ACC112 (cell line): ENCODE data around the gene CTSW.
A peak's percentile ranks its signal among the peaks of the same experiment; 100 is the strongest.

ENCODE experiments used
- H2AFZ ChIP-seq: fragments of 200-600 bp; sonication (generic); one replicate; pipeline ENCODE4 v1.6.0; 2017; ENCODE audit warnings: antibody characterized with exemption, low read length; ENCODE audit not compliant: unreplicated experiment
- H3K27ac ChIP-seq: fragments of 200-600 bp; sonication (generic); 2 replicates; pipeline ENCODE4 v1.5.1; 2014; ENCODE audit warnings: low read depth, mild to moderate bottlenecking, antibody characterized with exemption, low read length, moderate library complexity
- H3K27me3 ChIP-seq: fragments of 200-600 bp; sonication (generic); 2 replicates; pipeline ENCODE4 v1.6.1; 2014; ENCODE audit warnings: mild to moderate bottlenecking, antibody characterized with exemption, low read length, moderate library complexity, mixed read lengths; ENCODE audit not compliant: insufficient read depth
- H3K36me3 ChIP-seq: fragments of 200-600 bp; sonication (generic); 2 replicates; pipeline ENCODE4 v1.6.1; 2016; ENCODE audit warnings: mild to moderate bottlenecking, antibody characterized with exemption, low read length, moderate library complexity, mixed read lengths; ENCODE audit not compliant: insufficient read depth
- H3K4me1 ChIP-seq: fragments of 200-600 bp; sonication (generic); one replicate; pipeline ENCODE4 v1.6.1; 2016; ENCODE audit warnings: low read length, mixed read lengths; ENCODE audit not compliant: insufficient read depth, unreplicated experiment, control insufficient read depth
- H3K4me3 ChIP-seq: fragments of 200-600 bp; sonication (generic); 2 replicates; pipeline ENCODE4 v1.5.1; 2014; ENCODE audit warnings: mild to moderate bottlenecking, low read depth, low read length
- H3K79me2 ChIP-seq: fragments of 200-600 bp; sonication (generic); one replicate; pipeline ENCODE4 v1.6.0; 2016; ENCODE audit warnings: low read length; ENCODE audit not compliant: control insufficient read depth, unreplicated experiment, insufficient read depth

Gene CTSW

GRCh38 chr11:65856689-65857499 lies 22.7 kb upstream of the CTSW start:
- peak overlapping the region; percentile 99 for H3K4me3 ChIP-seq
- H3K27me3 ChIP-seq = no peaks in the 10 kb centered on the region
- H3K79me2 ChIP-seq = peaks cover 53% of the 10 kb centered on the region
- H3K27ac ChIP-seq = peak overlapping the region; percentile 79
- H3K36me3 ChIP-seq = peaks cover 42% of the 10 kb centered on the region
- no peak overlapping the region for H2AFZ ChIP-seq
- H3K4me1 ChIP-seq = peaks cover 10% of the 10 kb centered on the region

GRCh38 chr11:65857500-65857852 lies 22.2 kb upstream of the CTSW start:
- H3K4me1 ChIP-seq = peaks cover 15% of the 10 kb centered on the region
- H3K27ac ChIP-seq = peak overlapping the region; percentile 79
- H2AFZ ChIP-seq = no peak overlapping the region
- H3K4me3 ChIP-seq = peak overlapping the region; percentile 99
- peaks cover 56% of the 10 kb centered on the region for H3K79me2 ChIP-seq
- peaks cover 37% of the 10 kb centered on the region for H3K36me3 ChIP-seq
- no peaks in the 10 kb centered on the region for H3K27me3 ChIP-seq

- H3K27ac ChIP-seq = peak within 1 kb of the TSS; percentile 94
- H3K4me3 ChIP-seq = peak within 1 kb of the TSS; percentile 99
- H3K36me3 ChIP-seq = peaks cover 31% of the 10 kb centered on the region
- peak within 1 kb of the TSS; percentile 95 for H2AFZ ChIP-seq
- H3K79me2 ChIP-seq = peaks cover 62% of the 10 kb centered on the region
- H3K4me1 ChIP-seq = peaks cover 17% of the 10 kb centered on the region
- H3K27me3 ChIP-seq = no peaks in the 10 kb centered on the region
Measured at GRCh38 chr11:65857853-65858680, 21.6 kb upstream of the CTSW start, which contains the start of gene CFL1. Gene CFL1 (minus strand): TSS chr11:65858180. CDS start chr11:65858099, 81 bp downstream.

- peaks cover 19% of the 10 kb centered on the region for H3K4me1 ChIP-seq
- peaks cover 63% of the 10 kb centered on the region for H3K79me2 ChIP-seq
- peak overlapping the region; percentile 94 for H3K27ac ChIP-seq
- H2AFZ ChIP-seq = peak overlapping the region; percentile 95
- H3K27me3 ChIP-seq = no peaks in the 10 kb centered on the region
- H3K4me3 ChIP-seq = peak overlapping the region; percentile 99
- peaks cover 26% of the 10 kb centered on the region for H3K36me3 ChIP-seq
Measured at GRCh38 chr11:65858681-65859087, 21.0 kb upstream of the CTSW start.

GRCh38 chr11:65859095-65859811 lies 20.4 kb upstream of the CTSW start:
- Histone ChIP-seq H3K4me3 (peak overlapping the region; percentile 99), H3K27me3 (no peaks in the 10 kb centered on the region), H3K27ac (peak overlapping the region; percentile 94), H2AFZ (peak overlapping the region; percentile 95), H3K36me3 (peaks cover 24% of the 10 kb centered on the region), H3K79me2 (peaks cover 57% of the 10 kb centered on the region), H3K4me1 (peaks cover 19% of the 10 kb centered on the region)

GRCh38 chr11:65859812-65860277 lies 19.8 kb upstream of the CTSW start:
- Histone ChIP-seq H3K36me3 (peaks cover 21% of the 10 kb centered on the region), H3K79me2 (peaks cover 52% of the 10 kb centered on the region)

GRCh38 chr11:65860278-65861164 lies 19.1 kb upstream of the CTSW start, which contains the start of gene MUS81:
Gene MUS81 (plus strand): TSS chr11:65860433. CDS start chr11:65860754, 321 bp downstream.
- H3K4me3 ChIP-seq = peak within 1 kb of the TSS; percentile 99
- peak within 1 kb of the TSS; percentile 94 for H3K27ac ChIP-seq
- H3K79me2 ChIP-seq = peaks cover 45% of the 10 kb centered on the region
- H3K36me3 ChIP-seq = peaks cover 17% of the 10 kb centered on the region; the same call in 1 of the 2 replicates
- H2AFZ ChIP-seq = peak within 1 kb of the TSS; percentile 95
- H3K27me3 ChIP-seq = no peaks in the 10 kb centered on the region
- peaks cover 19% of the 10 kb centered on the region for H3K4me1 ChIP-seq

More at GRCh38 chr11:65859812-65860277, 19.8 kb upstream of the CTSW start:
- Histone ChIP-seq H2AFZ (peak overlapping the region; percentile 95), H3K4me3 (peak overlapping the region; percentile 99), H3K27me3 (no peaks in the 10 kb centered on the region), H3K27ac (peak overlapping the region; percentile 94), H3K4me1 (peaks cover 19% of the 10 kb centered on the region)

GRCh38 chr11:65861165-65861505 lies 18.5 kb upstream of the CTSW start:
- H3K27me3 ChIP-seq = no peaks in the 10 kb centered on the region
- peaks cover 39% of the 10 kb centered on the region for H3K79me2 ChIP-seq
- no peak overlapping the region for H2AFZ ChIP-seq
- H3K36me3 ChIP-seq = peaks cover 15% of the 10 kb centered on the region; the same call in 1 of the 2 replicates
- H3K27ac ChIP-seq = peak overlapping the region; percentile 94
- peak overlapping the region; percentile 99 for H3K4me3 ChIP-seq
- peaks cover 19% of the 10 kb centered on the region for H3K4me1 ChIP-seq

GRCh38 chr11:65861533-65862183 lies 18.0 kb upstream of the CTSW start:
- Histone ChIP-seq H3K27me3 (no peaks in the 10 kb centered on the region), H3K4me1 (peaks cover 19% of the 10 kb centered on the region), H3K36me3 (peaks cover 11% of the 10 kb centered on the region; the same call in 1 of the 2 replicates), H3K27ac (0 out of 2 replicates have a peak overlapping the region, but pooled peaks have one; percentile 94), H3K79me2 (peaks cover 34% of the 10 kb centered on the region), H3K4me3 (peak overlapping the region; percentile 99), H2AFZ (no peak overlapping the region)
